ELF-1 (cell line): Measurements from ENCODE around the gene ASB2.

ENCODE experiments used
- DNase-seq: peaks from one replicate; pipeline ENCODE4 v3.0.0-alpha.2; 2016; ENCODE audit warnings: low read depth, low spot score

The ASB2 gene

GRCh38 chr14:93951635-93952540 is 24.5 kb downstream of the ASB2 start:
- DNase-seq: no peak

- no peak for DNase-seq
Measured at GRCh38 chr14:93950948-93951634, 25.3 kb downstream of the ASB2 start.

- DNase-seq: no peak
Measured at GRCh38 chr14:93949511-93950075, 26.8 kb downstream of the ASB2 start.

GRCh38 chr14:93947282-93947681 is 29.1 kb downstream of the ASB2 start:
- DNase-seq: peak; percentile 56

GRCh38 chr14:93946541-93947090 is 29.8 kb downstream of the ASB2 start:
- DNase-seq: no peak

- DNase-seq: no peak
Measured at GRCh38 chr14:93946104-93946503, 30.3 kb downstream of the ASB2 start.

- no peak for DNase-seq
Measured at GRCh38 chr14:93945070-93945399, 31.3 kb downstream of the ASB2 start.

GRCh38 chr14:93944348-93945069 is 31.9 kb downstream of the ASB2 start:
- DNase-seq: no peak

- no peak for DNase-seq
Measured at GRCh38 chr14:93943930-93944329, 32.4 kb downstream of the ASB2 start.

GRCh38 chr14:93943052-93943451 is 33.3 kb downstream of the ASB2 start:
- no peak for DNase-seq

- no peak for DNase-seq
Measured at GRCh38 chr14:93941293-93941910, 35.0 kb downstream of the ASB2 start.

GRCh38 chr14:93940437-93940836 is 35.9 kb downstream of the ASB2 start:
- DNase-seq: no peak

- DNase-seq: peak; percentile 98
Measured at GRCh38 chr14:93939304-93940229, 36.8 kb downstream of the ASB2 start.

GRCh38 chr14:93938751-93939303 is 37.5 kb downstream of the ASB2 start:
- no peak for DNase-seq

GRCh38 chr14:93937519-93937918 is 38.9 kb downstream of the ASB2 start:
- no peak for DNase-seq

GRCh38 chr14:93936926-93937325 is 39.4 kb downstream of the ASB2 start:
- no peak for DNase-seq

- peak; percentile 40 for DNase-seq
Measured at GRCh38 chr14:93936245-93936644, 40.1 kb downstream of the ASB2 start.

GRCh38 chr14:93935213-93935612 is 41.2 kb downstream of the ASB2 start:
- no peak for DNase-seq

GRCh38 chr14:93932642-93933041 is 43.7 kb downstream of the ASB2 start:
- DNase-seq: no peak

GRCh38 chr14:93930989-93931307 is 45.4 kb downstream of the ASB2 start:
- DNase-seq: no peak
